Endothelial cell of umbilical vein (primary cell): ENCODE data around the gene PHLDB2. TPM values are rescaled to one million over a fixed set of nuclear protein-coding genes. Genes with fewer than 3 reads are reported as not detected.

Source experiments
- BruUV-seq: library from RNA; stranded (reverse); fragments of 400-500 nt; replicated peaks from 2 replicates; lab custom pipeline; 2021; lab: Mats Ljungman, UMichigan
- CTCF ChIA-PET: fragments of 300-600, 350-600 bp; sonication (Branson Sonifier 250); formaldehyde crosslinking; loops from one replicate; lab custom pipeline; 2021; ENCODE audit warnings: antibody characterized with exemption, inconsistent platforms; lab: Charles Lee
- POLR2A ChIA-PET: fragments of 300-600, 350-600 bp; sonication (Branson Sonifier 250); formaldehyde crosslinking; loops from one replicate; lab custom pipeline; 2021; ENCODE audit warnings: antibody characterized with exemption, inconsistent platforms; lab: Charles Lee
- DNase-seq: peaks from one replicate; pipeline ENCODE4 v3.0.0-alpha.2; 2011; ENCODE audit warnings: low read depth, low spot score
- FAIRE-seq: peaks from 2 replicates; lab custom pipeline; 2011; peaks lifted over from hg19 to GRCh38; lab: Jason Lieb, UNC
- H2AFZ ChIP-seq: 2 replicates; pipeline ENCODE4 v1.6.0; 2012; ENCODE audit warnings: low read depth, low read length, control low read depth, inconsistent platforms
- H3K27ac ChIP-seq: 2 replicates; pipeline ENCODE4 v1.5.1; 2011; ENCODE audit warnings: low read depth, mild to moderate bottlenecking, control low read depth, low read length, moderate library complexity; ENCODE audit not compliant: insufficient read depth
- H3K27me3 ChIP-seq, 2 experiments: 2 replicates each; pipeline versions ENCODE4 v1.6.0 to v1.6.1; 2011; ENCODE audit warnings: low read length in 2 of 2, mixed read lengths in 1 of 2; ENCODE audit not compliant: control insufficient read depth in 2 of 2, insufficient read depth in 2 of 2
- H3K36me3 ChIP-seq, 2 experiments: 2 replicates in 1 of 2; 3 replicates in 1 of 2; pipeline ENCODE4 v1.5.1; 2011; ENCODE audit warnings: low read length in 2 of 2, mild to moderate bottlenecking in 1 of 2, moderate library complexity in 1 of 2; ENCODE audit not compliant: control insufficient read depth in 2 of 2, insufficient read depth in 2 of 2; ENCODE audit errors: extremely low read depth in 1 of 2
- H3K4me1 ChIP-seq: 3 replicates; pipeline ENCODE4 v1.5.1; 2011; ENCODE audit warnings: mild to moderate bottlenecking, low read length; ENCODE audit not compliant: control insufficient read depth, insufficient read depth; ENCODE audit errors: extremely low read depth
- H3K4me2 ChIP-seq: 2 replicates; pipeline ENCODE4 v1.6.1; 2011; ENCODE audit warnings: low read length, control low read depth, mixed read lengths; ENCODE audit not compliant: insufficient read depth
- H3K4me3 ChIP-seq, 3 experiments: fragments of 200-600 bp in 1 of 3; sonication (generic), shearing (Covaris generic) in 1 of 3; replicated peaks in 1 of 3; 2 replicates each; pipeline ENCODE4 v1.5.1; 2011 to 2016; ENCODE audit warnings: control low read depth in 3 of 3, low read length in 3 of 3, mild to moderate bottlenecking in 2 of 3, inconsistent platforms in 1 of 3, low read depth in 1 of 3, moderate library complexity in 1 of 3; ENCODE audit not compliant: insufficient read depth in 1 of 3
- H3K79me2 ChIP-seq: 2 replicates; pipeline ENCODE4 v1.6.0; 2012; ENCODE audit warnings: low read length, inconsistent platforms; ENCODE audit not compliant: control insufficient read depth, insufficient read depth
- H3K9ac ChIP-seq: replicated peaks from 2 replicates; pipeline ENCODE3; 2011; ENCODE audit warnings: low read length, control low read depth; ENCODE audit not compliant: insufficient read depth; ENCODE audit errors: extremely low read depth
- H3K9me1 ChIP-seq: replicated peaks from 3 replicates; pipeline ENCODE4 v1.6.0; 2011; ENCODE audit warnings: mild to moderate bottlenecking, low read length; ENCODE audit not compliant: control insufficient read depth, insufficient read depth; ENCODE audit errors: extremely low read depth
- H3K9me3 ChIP-seq: replicated peaks from 2 replicates; pipeline ENCODE4 v1.5.1; 2012; ENCODE audit warnings: low read length, inconsistent platforms; ENCODE audit not compliant: control insufficient read depth, insufficient read depth
- H4K20me1 ChIP-seq: replicated peaks from 2 replicates; pipeline ENCODE3; 2011; ENCODE audit warnings: mild to moderate bottlenecking, low read length; ENCODE audit not compliant: control insufficient read depth, insufficient read depth; ENCODE audit errors: extremely low read depth
- POLR2A ChIP-seq: IDR thresholded peaks from 2 replicates; pipeline ENCODE4 v1.6.1; 2012; ENCODE audit warnings: low read depth, mild to moderate bottlenecking, control low read depth, low read length
- dilution Hi-C: fragments of 300-500 bp; cut with MboI; formaldehyde crosslinking; loops from one replicate; pipeline ENCODE4 v1.15.0; 2019; ENCODE audit warnings: low sequenced_read_pairs; ENCODE audit not compliant: extremely low pct_ligation_motif_present
- intact Hi-C: fragments of 100-400 bp; cut with micrococcal nuclease; formaldehyde crosslinking; loops from one replicate; pipeline ENCODE4 v1.10.0; 2022
- polyA plus RNA-seq, 4 experiments: library from polyadenylated mRNA; depleted of rRNA in 3 of 4; stranded (reverse) in 3 of 4; unstranded in 1 of 4; fragments of >200 nt; gene quantifications; 2 replicates each; pipeline versions ENCODE4 v1.2.1 to v1.2.3, GENCODE V29; 2011 to 2012; ENCODE audit warnings: missing spikeins in 1 of 4
- total RNA-seq: library from RNA; stranded (reverse); gene quantifications from 2 replicates; pipeline ENCODE4 v1.2.3, GENCODE V29; 2021

PHLDB2 gene
- total and polyA plus RNA-seq, 2 donors (not counting 3 experiments of a cell fraction or from before 2014, with no cell fraction given), result 22.4 to 104 TPM

DNA sequence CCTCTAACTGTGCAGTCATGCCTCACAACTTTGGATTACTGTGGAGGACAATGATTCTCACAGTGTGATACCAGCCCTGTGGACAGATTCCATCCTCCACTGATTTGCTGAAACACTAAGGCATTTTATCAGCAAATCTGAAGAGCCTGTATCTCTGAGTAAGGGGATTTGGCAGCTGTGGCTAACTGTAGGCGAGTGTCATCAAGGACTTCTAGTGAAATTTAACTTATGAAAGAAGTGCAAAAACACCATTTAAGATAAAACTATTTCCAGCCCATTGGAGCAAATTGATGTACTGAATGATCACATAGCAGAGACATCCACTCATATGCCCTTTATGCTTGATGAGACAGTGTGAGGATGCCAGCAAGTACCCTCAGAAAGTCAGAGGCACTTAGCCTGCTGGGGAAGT is 161.6 kb downstream of the PHLDB2 start:
- ChIA-PET CTCF (no interaction called here), POLR2A (no interaction called here)
- DNase-seq, result no peak
- TF ChIP-seq POLR2A, result no peak
- no TSS peak for BruUV-seq
- Histone ChIP-seq H3K9ac (no peak overlapping the region), H3K36me3 (no peaks in the 10 kb centered on the region), H3K27ac (no peak overlapping the region), H4K20me1 (no peaks in the 10 kb centered on the region), H3K4me2 (no peak overlapping the region), H3K9me3 (no peaks in the 10 kb centered on the region), H3K27me3 (no peaks in the 10 kb centered on the region), H3K79me2 (no peaks in the 10 kb centered on the region), H2AFZ (no peak overlapping the region), H3K9me1 (peaks cover 5% of the 10 kb centered on the region), H3K4me3 (no peak overlapping the region), H3K4me1 (no peaks in the 10 kb centered on the region)
- intact Hi-C loops (no loop called here), dilution Hi-C loops (no loop called here)
- no peak for FAIRE-seq

Other genes with a start within 250 kb of the PHLDB2 start
- gene PLCXD2, start 184.6 kb upstream of the PHLDB2 start, total RNA-seq, result 2.6 and 3.3 TPM in 2 replicates
- 0.96 and 1.2 TPM in 2 replicates for gene PLCXD2, start 184.6 kb upstream of the PHLDB2 start, polyA plus RNA-seq
- gene ABHD10, start 119.8 kb downstream of the PHLDB2 start, total RNA-seq, result 26.2 and 37.0 TPM in 2 replicates
- gene ABHD10, start 119.8 kb downstream of the PHLDB2 start, polyA plus RNA-seq, result 8.9 and 10.0 TPM in 2 replicates
- not detected in 2 replicates for gene TAGLN3, start 139.7 kb downstream of the PHLDB2 start, total RNA-seq
- gene TAGLN3, start 139.7 kb downstream of the PHLDB2 start, polyA plus RNA-seq, result not detected in 2 replicates
- gene TMPRSS7, start 175.5 kb downstream of the PHLDB2 start, total RNA-seq, result not detected in 2 replicates
- 0.05 TPM in 1 of 2 replicates, not detected in the other for gene TMPRSS7, start 175.5 kb downstream of the PHLDB2 start, polyA plus RNA-seq
- 2.1 and 4.6 TPM in 2 replicates for gene C3orf52, start 227.1 kb downstream of the PHLDB2 start, total RNA-seq
- gene C3orf52, start 227.1 kb downstream of the PHLDB2 start, polyA plus RNA-seq, result 2.9 and 4.2 TPM in 2 replicates